NCI-H187 treated with DMSO at 0.1 percent for 48 hours (cell line): ENCODE results near the gene TMPRSS4.

Experiments used
- DNase-seq: peaks from one replicate; lab custom pipeline; 2025; lab: John Stamatoyannopoulos, UW

The TMPRSS4 gene

GRCh38 chr11:118079491-118079890 is 2.6 kb downstream of the TMPRSS4 start:
- no peak for DNase-seq

GRCh38 chr11:118080296-118080695 is 3.4 kb downstream of the TMPRSS4 start:
- no peak for DNase-seq

- no peak for DNase-seq
These were observed 4.5 kb downstream of the TMPRSS4 start for GRCh38 chr11:118081241-118081958.

GRCh38 chr11:118082880-118083552 is 6.1 kb downstream of the TMPRSS4 start:
- DNase-seq = no peak

GRCh38 chr11:118084247-118084646 is 7.4 kb downstream of the TMPRSS4 start:
- no peak for DNase-seq

GRCh38 chr11:118084656-118085055 is 7.8 kb downstream of the TMPRSS4 start:
- no peak for DNase-seq

- DNase-seq = no peak
These were observed 10.3 kb downstream of the TMPRSS4 start, which contains the start of gene SMIM35 for GRCh38 chr11:118086913-118087768. Gene SMIM35, minus strand, starts transcription at chr11:118086963. Its CDS starts 206 bp downstream, at chr11:118086757.

- DNase-seq = no peak
These were observed 11.1 kb downstream of the TMPRSS4 start for GRCh38 chr11:118087931-118088330.

GRCh38 chr11:118088531-118088930 is 11.7 kb downstream of the TMPRSS4 start:
- no peak for DNase-seq

- no peak for DNase-seq
These were observed 13.8 kb downstream of the TMPRSS4 start for GRCh38 chr11:118090545-118091162.

GRCh38 chr11:118091690-118092089 is 14.8 kb downstream of the TMPRSS4 start:
- no peak for DNase-seq

GRCh38 chr11:118092907-118093571 is 16.2 kb downstream of the TMPRSS4 start:
- no peak for DNase-seq

- DNase-seq = no peak
These were observed 18.6 kb downstream of the TMPRSS4 start for GRCh38 chr11:118095493-118095892.

GRCh38 chr11:118095967-118096367 is 19.1 kb downstream of the TMPRSS4 start:
- DNase-seq = no peak

- DNase-seq = peak; percentile 33
These were observed 22.3 kb downstream of the TMPRSS4 start for GRCh38 chr11:118098996-118099837.

- DNase-seq = no peak
These were observed 23.1 kb downstream of the TMPRSS4 start for GRCh38 chr11:118099838-118100556.

- no peak for DNase-seq
These were observed 23.9 kb downstream of the TMPRSS4 start for GRCh38 chr11:118100691-118101232.

GRCh38 chr11:118102721-118103261 is 25.9 kb downstream of the TMPRSS4 start:
- no peak for DNase-seq

GRCh38 chr11:118104491-118104890 is 27.6 kb downstream of the TMPRSS4 start:
- no peak for DNase-seq
